Measurements from ENCODE around the gene A2ML1. TPM values are rescaled to one million over a fixed set of nuclear protein-coding genes. Genes with fewer than 3 reads are reported as not detected.

A2ML1 gene
- total and polyA plus RNA-seq, 2 of the 4 experiments (the other 2 are of a cell fraction): not detected

DNA sequence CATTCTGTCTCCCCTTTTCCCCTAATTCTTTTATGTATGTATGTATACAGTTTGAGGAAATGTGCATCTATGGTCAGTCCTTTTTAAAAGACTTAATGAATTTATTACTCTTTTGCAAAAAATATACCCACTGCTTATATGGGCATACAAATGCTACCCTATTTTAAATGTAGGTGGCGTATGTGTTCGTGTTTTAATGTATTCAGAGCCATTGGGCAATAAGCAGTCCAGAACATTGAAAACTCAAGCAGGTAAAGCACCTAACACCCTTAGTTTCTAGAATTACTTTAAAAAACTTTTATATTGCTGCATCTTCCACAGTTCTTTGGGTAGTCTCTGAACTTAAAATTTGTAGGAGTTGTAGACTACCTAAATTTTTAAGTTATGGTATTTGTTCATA, 42.6 kb upstream of the A2ML1 start:
- H2BK15ac ChIP-seq (ENCODE audit: low read depth, low read length): no peak overlapping the region
- H4K20me1 ChIP-seq (ENCODE audit: insufficient read depth, low read length): no peaks in the 10 kb centered on the region
- H3K79me1 ChIP-seq (ENCODE audit: low read depth in 1 of 2, low read length in 2 of 2): no peaks in the 10 kb centered on the region
- no peak overlapping the region for H2AFZ ChIP-seq (replicated peaks; ENCODE audit: low read length, poor library complexity)
- no peak overlapping the region for H4K5ac ChIP-seq (ENCODE audit: low read depth, low read length)
- no peak overlapping the region for H2BK20ac ChIP-seq (ENCODE audit: low read depth, low read length)
- no peak overlapping the region for H2AK9ac ChIP-seq (replicated peaks; ENCODE audit: low read depth, low read length, poor library complexity)
- no peak for ATAC-seq (ENCODE audit: low read depth)
- H3K56ac ChIP-seq (ENCODE audit: extremely low read depth, insufficient read depth, low read length): no peak overlapping the region
- no peak overlapping the region for H3K4me2 ChIP-seq (ENCODE audit: low read depth, low read length)
- no peak overlapping the region for H4K91ac ChIP-seq (ENCODE audit: insufficient read depth, low read depth, low read length)
- POLR2A ChIA-PET (ENCODE audit: unreplicated experiment): no interaction called here
- H3K4me3 ChIP-seq (ENCODE audit: insufficient read depth, low read depth, low read length): no peak overlapping the region
- no peak overlapping the region for H3K23ac ChIP-seq (ENCODE audit: low read depth, low read length)
- TF ChIP-seq, protein P1, sequence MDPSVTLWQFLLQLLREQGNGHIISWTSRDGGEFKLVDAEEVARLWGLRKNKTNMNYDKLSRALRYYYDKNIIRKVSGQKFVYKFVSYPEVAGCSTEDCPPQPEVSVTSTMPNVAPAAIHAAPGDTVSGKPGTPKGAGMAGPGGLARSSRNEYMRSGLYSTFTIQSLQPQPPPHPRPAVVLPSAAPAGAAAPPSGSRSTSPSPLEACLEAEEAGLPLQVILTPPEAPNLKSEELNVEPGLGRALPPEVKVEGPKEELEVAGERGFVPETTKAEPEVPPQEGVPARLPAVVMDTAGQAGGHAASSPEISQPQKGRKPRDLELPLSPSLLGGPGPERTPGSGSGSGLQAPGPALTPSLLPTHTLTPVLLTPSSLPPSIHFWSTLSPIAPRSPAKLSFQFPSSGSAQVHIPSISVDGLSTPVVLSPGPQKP (IDR thresholded peaks at IDR 0.05; ENCODE audit: borderline replicate concordance, low read depth, low read length): no peak
- TF ChIP-seq SMC3 (IDR thresholded peaks at IDR 0.05; ENCODE audit: low read depth, low read length) (no peak), POLR2A (IDR thresholded peaks at IDR 0.05; ENCODE audit: low read depth, low read length) (no peak), CEBPB (IDR thresholded peaks at IDR 0.05; ENCODE audit: low read depth, low read length) (no peak), MXI1 (IDR thresholded peaks at IDR 0.05; ENCODE audit: borderline replicate concordance, low read depth, low read length) (no peak), NFE2L2 (IDR thresholded peaks at IDR 0.05; ENCODE audit: low read depth, low read length) (no peak)
- H4K8ac ChIP-seq (ENCODE audit: low read depth in 2 of 2, low read length in 2 of 2): no peak overlapping the region
- dilution Hi-C loops (cut with HindIII; ENCODE audit: low sequenced_read_pairs, unreplicated experiment) (no loop called here), intact Hi-C loops (cut with micrococcal nuclease) (loop anchor here (5.0 kb wide), 1 partner anchor 83 kb away; the partner anchor contains the start of gene RIMKLB), in situ Hi-C loops (cut with MboI; ENCODE audit: low sequenced_read_pairs) (no loop called here)
- no peak overlapping the region for H2BK5ac ChIP-seq (ENCODE audit: low read depth, low read length, poor library complexity, severe bottlenecking)
- no peak for DNase-seq
- H2AK5ac ChIP-seq (ENCODE audit: low read depth, low read length): no peak overlapping the region
- no peaks in the 10 kb centered on the region for H3K36me3 ChIP-seq (ENCODE audit: control insufficient read depth, insufficient read depth, low read length)
- BruUV-seq (replicated peaks): no TSS peak
- no peaks in the 10 kb centered on the region for H3K27me3 ChIP-seq (ENCODE audit: control insufficient read depth, insufficient read depth, low read length)
- H3K4ac ChIP-seq (ENCODE audit: low read depth, low read length): no peak overlapping the region
- no peaks in the 10 kb centered on the region for H3K9me3 ChIP-seq (ENCODE audit: control insufficient read depth, insufficient read depth, low read length)
- H3K14ac ChIP-seq (replicated peaks; ENCODE audit: low read depth, low read length): no peak overlapping the region
- H3K4me1 ChIP-seq (ENCODE audit: control insufficient read depth, insufficient read depth, low read length): peaks cover 4% of the 10 kb centered on the region; the same call in 1 of the 2 replicates
- no CpG with 5 or more reads among the region's 2 CpGs for WGBS, 2 experiments (ENCODE audit: extremely low coverage in 2 of 2, insufficient read length in 1 of 2)
- no peak overlapping the region for H3K27ac ChIP-seq (ENCODE audit: insufficient read depth, low read length)
- CTCF ChIA-PET: no interaction called here
- H3K9me1 ChIP-seq (ENCODE audit: insufficient read depth, low read length): peaks cover 3% of the 10 kb centered on the region; the same call in 1 of the 2 replicates
- no peak overlapping the region for H3K18ac ChIP-seq (ENCODE audit: low read depth, low read length)
- H2BK120ac ChIP-seq (ENCODE audit: low read depth, low read length): no peak overlapping the region
- no peak overlapping the region for H3K9ac ChIP-seq (ENCODE audit: low read depth, low read length)
